Mesendoderm (in vitro differentiated cells): ENCODE data around the gene GCLC.
A peak's percentile ranks its signal among the peaks of the same experiment; 100 is the strongest.
"Not testable (repeated sequence)": the region's sequence is repeated elsewhere in the genome, so short reads cannot be mapped to it uniquely, and the experiment has no call there.

Experiments
- DNase-seq: peaks from one replicate; pipeline ENCODE4 v3.0.0; 2013
- H2AK5ac ChIP-seq: 2 replicates; pipeline ENCODE4 v1.6.1; 2013; ENCODE audit warnings: low read length, inconsistent platforms
- H2BK120ac ChIP-seq: 2 replicates; pipeline ENCODE4 v1.6.1; 2013; ENCODE audit warnings: low read depth, mild to moderate bottlenecking, low read length, moderate library complexity, mixed read lengths
- H2BK15ac ChIP-seq: replicated peaks from 2 replicates; pipeline ENCODE4 v1.6.1; 2013; ENCODE audit warnings: low read depth, mild to moderate bottlenecking, moderate library complexity
- H2BK5ac ChIP-seq: 2 replicates; pipeline ENCODE4 v1.6.1; 2013; ENCODE audit warnings: low read length, inconsistent platforms
- H3K18ac ChIP-seq: 2 replicates; pipeline ENCODE4 v1.6.1; 2013; ENCODE audit warnings: mild to moderate bottlenecking, low read length, mixed read lengths
- H3K23ac ChIP-seq: one replicate; pipeline ENCODE4 v1.6.1; 2013; ENCODE audit warnings: low read length
- H3K27ac ChIP-seq: 2 replicates; pipeline ENCODE4 v1.5.1; 2013; ENCODE audit warnings: low read depth, mild to moderate bottlenecking, inconsistent platforms, low read length, moderate library complexity
- H3K27me3 ChIP-seq: 2 replicates; pipeline ENCODE4 v1.6.1; 2013; ENCODE audit warnings: low read length, control low read depth, mild to moderate bottlenecking, inconsistent platforms; ENCODE audit not compliant: insufficient read depth, poor library complexity
- H3K36me3 ChIP-seq: 2 replicates; pipeline ENCODE4 v1.6.1; 2013; ENCODE audit warnings: low read length, inconsistent platforms; ENCODE audit not compliant: control insufficient read depth, insufficient read depth
- H3K4ac ChIP-seq: one replicate; pipeline ENCODE4 v1.6.1; 2013; ENCODE audit warnings: low read depth, mild to moderate bottlenecking, low read length, moderate library complexity
- H3K4me1 ChIP-seq: 2 replicates; pipeline ENCODE4 v1.6.1; 2013; ENCODE audit warnings: low read depth, low read length, inconsistent platforms; ENCODE audit not compliant: control insufficient read depth
- H3K4me2 ChIP-seq: 2 replicates; pipeline ENCODE4 v1.6.1; 2013; ENCODE audit warnings: low read length
- H3K4me3 ChIP-seq: 2 replicates; pipeline ENCODE4 v1.5.1; 2013; ENCODE audit warnings: mild to moderate bottlenecking, low read length
- H3K56ac ChIP-seq: one replicate; pipeline ENCODE4 v1.6.1; 2013; ENCODE audit warnings: low read length
- H3K79me1 ChIP-seq: 2 replicates; pipeline ENCODE4 v1.6.1; 2013; ENCODE audit warnings: low read length, inconsistent platforms
- H3K79me2 ChIP-seq: 2 replicates; pipeline ENCODE4 v1.6.1; 2013; ENCODE audit warnings: mild to moderate bottlenecking, low read length; ENCODE audit not compliant: control insufficient read depth, insufficient read depth
- H3K9ac ChIP-seq: 2 replicates; pipeline ENCODE4 v1.6.1; 2013; ENCODE audit warnings: low read length, inconsistent platforms
- H4K5ac ChIP-seq: one replicate; pipeline ENCODE4 v1.6.1; 2013; ENCODE audit warnings: low read length
- H4K8ac ChIP-seq: one replicate; pipeline ENCODE4 v1.6.1; 2013; ENCODE audit warnings: low read depth, mild to moderate bottlenecking, control low read depth, low read length, moderate library complexity
- WGBS: extraction: QIAGEN DNeasy Blood & Tissue Kit; methylation state at CpG from one replicate; pipeline ENCODE4 v1.1.7; 2013; ENCODE audit warnings: low lambda C conversion rate, missing lambda C conversion rate; ENCODE audit not compliant: insufficient coverage; ENCODE audit errors: extremely low coverage; 5-methylcytosine and 5-hydroxymethylcytosine counted together

The GCLC gene

DNA sequence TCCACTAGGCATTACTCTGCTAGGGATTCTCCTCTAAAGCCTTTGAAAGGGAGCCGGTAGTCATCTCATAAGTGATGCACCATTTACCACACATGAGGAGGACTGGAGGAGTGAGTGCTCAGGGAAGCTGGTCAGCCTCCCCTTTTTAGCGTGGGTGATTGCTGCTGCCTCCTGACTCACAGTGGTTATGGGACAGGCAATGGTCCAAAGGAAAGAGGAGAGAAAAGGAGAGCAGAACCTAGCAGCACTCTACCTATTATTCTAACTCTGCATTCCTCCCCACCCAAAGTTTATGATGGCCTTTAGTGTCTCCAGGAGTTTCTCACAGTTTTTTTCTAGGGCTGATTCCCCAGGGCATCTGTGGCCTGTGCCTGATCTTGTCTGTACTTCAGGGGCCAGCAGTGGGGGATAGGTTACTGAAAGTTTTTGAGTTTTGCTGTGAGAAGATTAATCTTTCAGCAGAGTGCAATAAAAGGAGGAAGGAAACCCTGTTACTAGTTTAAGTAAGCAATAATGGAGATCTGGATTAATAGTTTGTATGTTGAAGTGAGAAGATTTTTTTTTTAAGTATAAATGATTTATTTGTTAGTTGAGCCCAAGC lies 36.4 kb upstream of the GCLC start:
- no peak for DNase-seq
- no CpG with 5 or more reads among the region's 2 CpGs for WGBS
- no peak overlapping the region for H4K5ac ChIP-seq

DNA sequence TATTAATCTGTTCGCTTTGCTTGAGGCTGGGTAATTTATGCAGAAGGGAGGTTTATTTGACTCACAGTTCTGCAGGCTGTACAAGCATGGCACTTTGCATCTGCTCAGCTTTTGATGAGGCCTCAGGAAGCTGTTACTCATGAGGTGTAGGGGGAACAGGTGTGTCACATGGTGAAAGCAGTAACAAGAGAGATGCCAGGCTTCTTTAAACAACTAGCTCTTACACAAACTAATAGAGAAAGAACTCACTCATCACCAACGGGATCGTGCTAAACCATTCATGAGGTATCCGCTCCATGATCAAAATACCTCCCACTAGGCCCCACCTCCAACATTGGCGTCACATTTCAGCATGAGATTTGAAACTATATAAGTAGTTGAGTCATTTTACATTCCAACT lies 34.4 kb upstream of the GCLC start:
- no peaks in the 10 kb centered on the region for H3K79me2 ChIP-seq
- no peak overlapping the region for H3K23ac ChIP-seq
- no peak overlapping the region for H4K8ac ChIP-seq
- H3K4ac ChIP-seq, result no peak overlapping the region
- H2BK5ac ChIP-seq, result no peak overlapping the region
- WGBS, result no CpG with 5 or more reads among the region's 5 CpGs
- H2BK120ac ChIP-seq, result no peak overlapping the region
- no peaks in the 10 kb centered on the region for H3K79me1 ChIP-seq
- no peaks in the 10 kb centered on the region for H3K36me3 ChIP-seq
- no peak overlapping the region for H3K4me3 ChIP-seq
- DNase-seq, result no peak
- H3K4me1 ChIP-seq, result no peaks in the 10 kb centered on the region
- no peak overlapping the region for H4K5ac ChIP-seq
- H2BK15ac ChIP-seq, result no peak overlapping the region
- no peak overlapping the region for H3K9ac ChIP-seq
- H3K18ac ChIP-seq, result no peak overlapping the region
- no peak overlapping the region for H3K27ac ChIP-seq
- no peak overlapping the region for H3K4me2 ChIP-seq
- no peak overlapping the region for H2AK5ac ChIP-seq
- no peak overlapping the region for H3K56ac ChIP-seq
- no peaks in the 10 kb centered on the region for H3K27me3 ChIP-seq

More for the DNA sequence above, 36.4 kb upstream of the GCLC start:
- Histone ChIP-seq H3K4me1 (no peaks in the 10 kb centered on the region), H3K36me3 (no peaks in the 10 kb centered on the region), H3K27ac (no peak overlapping the region), H3K79me2 (no peaks in the 10 kb centered on the region), H3K56ac (no peak overlapping the region), H3K4me3 (no peak overlapping the region), H2AK5ac (no peak overlapping the region), H3K4ac (no peak overlapping the region), H3K23ac (no peak overlapping the region), H2BK15ac (no peak overlapping the region), H4K8ac (no peak overlapping the region), H2BK120ac (no peak overlapping the region), H2BK5ac (no peak overlapping the region), H3K4me2 (no peak overlapping the region), H3K9ac (no peak overlapping the region), H3K18ac (no peak overlapping the region), H3K79me1 (no peaks in the 10 kb centered on the region), H3K27me3 (no peaks in the 10 kb centered on the region)

DNA sequence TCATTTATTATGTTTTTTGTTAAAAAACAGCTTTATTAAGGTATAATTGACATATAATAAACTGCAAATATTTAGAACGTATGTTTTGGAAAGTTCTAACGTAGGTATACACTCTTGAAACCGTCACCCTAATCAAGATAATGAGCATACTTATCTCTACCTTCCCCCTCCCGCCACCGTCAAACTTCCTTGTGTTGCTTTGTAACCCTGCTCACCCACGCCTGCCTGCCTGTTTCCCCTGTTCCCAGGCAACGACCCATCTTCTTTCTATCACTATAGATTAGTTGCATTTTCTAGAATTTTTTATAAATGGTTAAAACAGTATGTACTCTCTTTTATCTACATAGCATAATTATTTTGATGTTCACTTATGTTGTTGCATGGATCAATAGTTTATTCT lies 33.5 kb upstream of the GCLC start:
- Histone ChIP-seq H3K56ac (no peak overlapping the region), H3K27ac (no peak overlapping the region), H3K36me3 (no peaks in the 10 kb centered on the region), H3K18ac (no peak overlapping the region), H3K4ac (no peak overlapping the region), H3K4me2 (no peak overlapping the region), H2BK5ac (no peak overlapping the region), H2BK120ac (no peak overlapping the region), H3K79me1 (no peaks in the 10 kb centered on the region), H3K4me3 (no peak overlapping the region), H4K8ac (no peak overlapping the region), H3K79me2 (no peaks in the 10 kb centered on the region), H3K27me3 (no peaks in the 10 kb centered on the region), H3K23ac (no peak overlapping the region), H2AK5ac (no peak overlapping the region), H2BK15ac (no peak overlapping the region), H3K9ac (no peak overlapping the region), H3K4me1 (no peaks in the 10 kb centered on the region), H4K5ac (no peak overlapping the region)
- WGBS, result no CpG with 5 or more reads among the region's 7 CpGs
- DNase-seq, result peak; percentile 5

- H3K4ac ChIP-seq, result no peak overlapping the region
- no peaks in the 10 kb centered on the region for H3K27me3 ChIP-seq
- no peak overlapping the region for H2BK15ac ChIP-seq
- H3K4me1 ChIP-seq, result no peaks in the 10 kb centered on the region
- H3K4me3 ChIP-seq, result no peak overlapping the region
- no CpG with 5 or more reads among the region's 14 CpGs for WGBS
- no peaks in the 10 kb centered on the region for H3K79me1 ChIP-seq
- no peaks in the 10 kb centered on the region for H3K36me3 ChIP-seq
- H3K27ac ChIP-seq, result no peak overlapping the region
- H3K79me2 ChIP-seq, result no peaks in the 10 kb centered on the region
- no peak overlapping the region for H3K18ac ChIP-seq
- H3K9ac ChIP-seq, result no peak overlapping the region
- no peak overlapping the region for H2BK5ac ChIP-seq
- H3K23ac ChIP-seq, result no peak overlapping the region
- no peak overlapping the region for H3K4me2 ChIP-seq
- no peak overlapping the region for H4K5ac ChIP-seq
- no peak overlapping the region for H2AK5ac ChIP-seq
- no peak overlapping the region for H2BK120ac ChIP-seq
- H3K56ac ChIP-seq, result no peak overlapping the region
- H4K8ac ChIP-seq, result no peak overlapping the region
- DNase-seq, result peak; percentile 26
Measured at GRCh38 chr6:53573299-53573698, 28.4 kb upstream of the GCLC start.

- not testable (repeated sequence) for H2BK5ac ChIP-seq, H3K79me2 ChIP-seq, H3K4me3 ChIP-seq, H3K18ac ChIP-seq, H2AK5ac ChIP-seq, H4K5ac ChIP-seq, H3K27me3 ChIP-seq, H3K4me2 ChIP-seq, H3K23ac ChIP-seq, H3K27ac ChIP-seq, H2BK15ac ChIP-seq, H4K8ac ChIP-seq, H3K4me1 ChIP-seq, H3K9ac ChIP-seq, DNase-seq, H3K79me1 ChIP-seq, H2BK120ac ChIP-seq, H3K4ac ChIP-seq, H3K36me3 ChIP-seq, H3K56ac ChIP-seq
- no CpG with 5 or more reads among the region's 3 CpGs for WGBS
Measured at GRCh38 chr6:53572379-53572778, 27.5 kb upstream of the GCLC start.
